ENCODE data around the gene ANTKMT. TPM values are rescaled to one million over a fixed set of nuclear protein-coding genes. Genes with fewer than 3 reads are reported as not detected.

ANTKMT gene
- total RNA-seq, 1 donor from 2014 or later, result 58.0 TPM

DNA sequence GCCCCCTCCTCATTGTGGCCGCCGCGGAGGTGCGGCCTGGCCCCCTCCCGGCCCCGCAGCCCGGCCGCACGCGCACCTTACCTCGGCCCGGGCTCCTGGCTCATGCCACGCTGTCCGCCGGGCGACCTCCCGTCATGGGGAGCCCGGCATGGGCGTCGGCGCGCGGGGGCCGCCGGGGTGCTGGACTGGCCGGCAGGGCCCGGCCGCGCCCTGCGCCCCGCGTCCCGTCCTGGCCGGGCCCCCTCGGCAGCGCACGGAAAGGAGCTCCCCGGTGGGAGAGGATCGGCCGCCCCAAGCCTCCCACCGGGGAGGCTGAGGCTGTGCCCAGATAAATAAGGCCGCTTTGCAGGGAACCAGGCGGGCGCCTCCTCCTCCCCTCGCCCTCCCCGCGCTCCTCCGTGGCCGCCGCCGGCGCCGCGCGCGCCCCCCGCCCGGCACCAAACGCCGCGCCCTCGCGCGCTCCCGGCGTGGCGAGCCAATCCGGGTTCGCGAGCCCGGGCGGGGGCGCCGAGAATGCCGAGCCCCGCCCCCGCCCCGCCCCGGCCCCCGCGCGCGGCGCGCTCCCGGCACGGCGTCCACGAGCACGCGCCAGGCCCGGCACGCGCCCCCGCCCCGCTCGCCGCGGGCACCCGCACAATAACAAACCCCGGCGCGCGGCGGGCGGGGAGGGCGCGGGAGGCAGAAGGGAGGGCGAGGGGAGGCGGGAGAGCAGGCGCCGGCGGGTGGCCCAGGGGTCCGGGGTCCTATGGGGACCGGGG, 15.3 kb upstream of the ANTKMT start, which contains the start of gene FBXL16:
Gene FBXL16, minus strand, starts transcription at position 371 of the 758 bp plus-strand sequence. CDS start 8,396 bp downstream, outside the sequence.
- Mint-ChIP-seq H3K4me1 (peaks cover 4% of the 10 kb centered on the region), H3K9me3 (no peaks in the 10 kb centered on the region), H3K27ac (no peak within 1 kb of the TSS), H3K27me3 (peaks cover 46% of the 10 kb centered on the region), H3K4me3 (no peak within 1 kb of the TSS), H3K36me3 (ENCODE audit: low read depth) (no peaks in the 10 kb centered on the region)
- CTCF ChIA-PET, result no interaction called here
- intact Hi-C loops (cut with micrococcal nuclease), result no loop called here
- no peak for DNase-seq
- no peak for ATAC-seq (ENCODE audit: low read depth)
- POLR2A ChIA-PET, result no interaction called here
- TF ChIP-seq, protein P1, sequence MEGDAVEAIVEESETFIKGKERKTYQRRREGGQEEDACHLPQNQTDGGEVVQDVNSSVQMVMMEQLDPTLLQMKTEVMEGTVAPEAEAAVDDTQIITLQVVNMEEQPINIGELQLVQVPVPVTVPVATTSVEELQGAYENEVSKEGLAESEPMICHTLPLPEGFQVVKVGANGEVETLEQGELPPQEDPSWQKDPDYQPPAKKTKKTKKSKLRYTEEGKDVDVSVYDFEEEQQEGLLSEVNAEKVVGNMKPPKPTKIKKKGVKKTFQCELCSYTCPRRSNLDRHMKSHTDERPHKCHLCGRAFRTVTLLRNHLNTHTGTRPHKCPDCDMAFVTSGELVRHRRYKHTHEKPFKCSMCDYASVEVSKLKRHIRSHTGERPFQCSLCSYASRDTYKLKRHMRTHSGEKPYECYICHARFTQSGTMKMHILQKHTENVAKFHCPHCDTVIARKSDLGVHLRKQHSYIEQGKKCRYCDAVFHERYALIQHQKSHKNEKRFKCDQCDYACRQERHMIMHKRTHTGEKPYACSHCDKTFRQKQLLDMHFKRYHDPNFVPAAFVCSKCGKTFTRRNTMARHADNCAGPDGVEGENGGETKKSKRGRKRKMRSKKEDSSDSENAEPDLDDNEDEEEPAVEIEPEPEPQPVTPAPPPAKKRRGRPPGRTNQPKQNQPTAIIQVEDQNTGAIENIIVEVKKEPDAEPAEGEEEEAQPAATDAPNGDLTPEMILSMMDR (IDR thresholded peaks at IDR 0.05), result no peak

DNA sequence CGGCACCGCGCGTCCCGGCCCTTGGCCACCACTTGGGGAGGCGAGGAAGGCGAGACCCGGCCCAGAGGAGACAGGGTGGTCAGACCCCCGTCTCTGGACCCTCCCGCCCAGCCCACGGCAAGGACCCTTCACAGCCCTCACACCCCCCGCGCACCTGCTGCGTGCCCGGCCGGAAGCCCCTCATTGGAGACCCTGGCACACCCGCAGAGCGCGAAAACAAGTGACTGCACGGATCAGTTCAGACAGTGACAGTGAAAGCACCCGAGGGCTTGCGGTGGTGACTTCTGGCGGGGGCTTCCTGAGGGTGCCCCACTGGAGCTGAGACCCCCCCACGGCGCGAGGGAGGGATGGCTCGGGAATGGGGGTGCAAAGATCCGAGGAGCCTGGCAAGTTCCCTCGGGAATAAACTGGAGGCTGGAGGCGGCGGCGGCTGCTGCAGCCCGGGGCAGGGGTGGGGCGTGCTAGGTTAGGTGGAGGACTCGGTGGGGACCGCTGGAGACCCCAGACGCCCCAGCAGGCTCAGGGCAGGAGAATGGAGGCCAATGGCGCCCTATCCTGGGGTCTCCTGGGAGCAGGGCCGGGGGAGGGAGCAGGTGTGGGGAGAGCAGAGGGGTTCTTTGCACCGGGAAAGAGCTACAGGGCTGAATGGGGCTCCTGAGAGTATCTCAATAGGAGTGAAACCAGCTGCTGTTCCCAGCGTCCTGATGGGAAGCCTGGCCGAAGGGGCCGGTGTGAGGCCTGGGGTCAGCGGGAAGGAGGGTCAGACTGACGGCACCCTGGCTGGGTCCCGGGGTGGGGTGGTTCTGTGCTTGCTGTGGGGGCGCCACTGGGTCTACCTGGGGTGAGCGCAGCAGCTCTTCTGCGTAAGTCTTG, 14.5 kb upstream of the ANTKMT start:
- intact Hi-C loops (cut with micrococcal nuclease), result no loop called here

DNA sequence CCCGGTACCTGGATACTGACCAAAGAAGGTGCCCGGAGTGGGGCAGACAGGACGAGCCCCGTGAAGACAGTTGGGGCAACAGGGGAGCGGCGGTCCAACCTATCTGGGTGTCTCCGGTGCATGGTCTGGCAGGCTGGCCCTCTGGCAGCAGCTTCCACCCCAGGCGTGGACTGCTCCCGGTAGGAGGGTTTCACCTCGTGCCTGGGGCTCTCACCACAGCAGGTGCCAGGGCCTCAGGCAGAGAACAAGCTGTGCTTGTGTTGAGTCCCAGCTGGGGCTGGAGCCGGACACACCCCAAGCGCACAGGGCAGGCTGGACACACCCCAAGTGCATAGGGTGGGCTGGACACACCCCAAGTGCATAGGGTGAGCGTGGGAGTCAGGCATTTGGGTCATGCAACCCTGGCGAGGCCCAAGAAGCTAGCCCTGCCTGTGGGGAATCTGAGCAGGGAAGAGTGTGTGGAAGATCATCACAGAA, 13.8 kb upstream of the ANTKMT start:
- CTCF ChIA-PET, result no interaction called here
- intact Hi-C loops (cut with micrococcal nuclease), result no loop called here
- Mint-ChIP-seq H3K4me3 (no peak overlapping the region), H3K9me3 (no peaks in the 10 kb centered on the region), H3K4me1 (peaks cover 5% of the 10 kb centered on the region), H3K36me3 (ENCODE audit: low read depth) (no peaks in the 10 kb centered on the region), H3K27me3 (peaks cover 38% of the 10 kb centered on the region), H3K27ac (no peak overlapping the region)
- POLR2A ChIA-PET, result interaction anchor here (2.2 kb wide), 1 partner anchor 17 kb away, joined by 5 read pairs; the partner anchor contains the start of gene WDR24
- DNase-seq, result no peak
- TF ChIP-seq, protein P1 (IDR thresholded peaks at IDR 0.05), result no peak
- ATAC-seq (ENCODE audit: low read depth), result no peak

More for the DNA sequence above, 14.5 kb upstream of the ANTKMT start:
- Mint-ChIP-seq H3K9me3 (no peaks in the 10 kb centered on the region), H3K27ac (no peak overlapping the region), H3K36me3 (ENCODE audit: low read depth) (no peaks in the 10 kb centered on the region), H3K4me1 (peaks cover 4% of the 10 kb centered on the region), H3K27me3 (peaks cover 43% of the 10 kb centered on the region), H3K4me3 (no peak overlapping the region)
- TF ChIP-seq, protein P1 (IDR thresholded peaks at IDR 0.05), result no peak
- ChIA-PET POLR2A (interaction anchor here (2.2 kb wide), 1 partner anchor 16 kb away, joined by 5 read pairs; the partner anchor contains the start of gene WDR24), CTCF (no interaction called here)
- ATAC-seq (ENCODE audit: low read depth), result no peak
- DNase-seq, result no peak

DNA sequence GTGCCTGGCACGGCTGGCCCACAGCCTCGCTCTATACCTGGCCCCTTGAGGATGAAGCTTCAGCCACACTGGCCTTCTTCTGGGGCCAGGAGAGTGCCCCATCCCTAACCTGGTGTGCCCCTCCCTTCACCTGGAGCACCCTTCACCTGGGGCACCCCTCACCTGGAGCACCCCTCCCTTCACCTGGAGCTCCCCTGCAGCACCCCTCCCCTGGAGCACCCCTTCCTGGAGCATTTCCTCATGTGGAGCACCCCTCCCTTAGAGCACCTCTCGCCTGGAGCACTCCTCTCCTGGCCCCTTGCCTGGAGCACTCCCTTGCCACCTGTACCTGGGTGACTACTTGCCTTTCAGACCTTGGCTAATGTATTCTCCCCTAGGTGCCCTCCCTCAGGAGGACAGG, 12.9 kb upstream of the ANTKMT start:
- DNase-seq, result no peak
- POLR2A ChIA-PET, result interaction anchor here (2.2 kb wide), 1 partner anchor 18 kb away, joined by 5 read pairs; the partner anchor contains the start of gene WDR24
- H3K4me1 Mint-ChIP-seq, result peaks cover 8% of the 10 kb centered on the region
- TF ChIP-seq, protein P1 (IDR thresholded peaks at IDR 0.05), result no peak
- no peak overlapping the region for H3K27ac Mint-ChIP-seq
- H3K9me3 Mint-ChIP-seq, result no peaks in the 10 kb centered on the region
- H3K4me3 Mint-ChIP-seq, result no peak overlapping the region
- ATAC-seq (ENCODE audit: low read depth), result no peak
- no peaks in the 10 kb centered on the region for H3K36me3 Mint-ChIP-seq (ENCODE audit: low read depth)
- peaks cover 34% of the 10 kb centered on the region for H3K27me3 Mint-ChIP-seq
- CTCF ChIA-PET, result no interaction called here
- intact Hi-C loops (cut with micrococcal nuclease), result no loop called here

All from activated B cell treated with CpG ODN at 0.5 μM for 24 hours (primary cell).